HG02571 (cell line): ENCODE data around the gene MTHFR.
A peak's percentile ranks its signal among the peaks of the same experiment; 100 is the strongest.

Experiments
- ATAC-seq: cut with Tn5 transposase; IDR thresholded peaks from one replicate; pipeline ENCODE4 v1.9.1; 2021; ENCODE audit warnings: mild to moderate bottlenecking, moderate library complexity; ENCODE audit not compliant: unreplicated experiment

MTHFR gene

GRCh38 chr1:11736746-11737639 is 68.8 kb downstream of the MTHFR start:
- ATAC-seq = no peak

DNA sequence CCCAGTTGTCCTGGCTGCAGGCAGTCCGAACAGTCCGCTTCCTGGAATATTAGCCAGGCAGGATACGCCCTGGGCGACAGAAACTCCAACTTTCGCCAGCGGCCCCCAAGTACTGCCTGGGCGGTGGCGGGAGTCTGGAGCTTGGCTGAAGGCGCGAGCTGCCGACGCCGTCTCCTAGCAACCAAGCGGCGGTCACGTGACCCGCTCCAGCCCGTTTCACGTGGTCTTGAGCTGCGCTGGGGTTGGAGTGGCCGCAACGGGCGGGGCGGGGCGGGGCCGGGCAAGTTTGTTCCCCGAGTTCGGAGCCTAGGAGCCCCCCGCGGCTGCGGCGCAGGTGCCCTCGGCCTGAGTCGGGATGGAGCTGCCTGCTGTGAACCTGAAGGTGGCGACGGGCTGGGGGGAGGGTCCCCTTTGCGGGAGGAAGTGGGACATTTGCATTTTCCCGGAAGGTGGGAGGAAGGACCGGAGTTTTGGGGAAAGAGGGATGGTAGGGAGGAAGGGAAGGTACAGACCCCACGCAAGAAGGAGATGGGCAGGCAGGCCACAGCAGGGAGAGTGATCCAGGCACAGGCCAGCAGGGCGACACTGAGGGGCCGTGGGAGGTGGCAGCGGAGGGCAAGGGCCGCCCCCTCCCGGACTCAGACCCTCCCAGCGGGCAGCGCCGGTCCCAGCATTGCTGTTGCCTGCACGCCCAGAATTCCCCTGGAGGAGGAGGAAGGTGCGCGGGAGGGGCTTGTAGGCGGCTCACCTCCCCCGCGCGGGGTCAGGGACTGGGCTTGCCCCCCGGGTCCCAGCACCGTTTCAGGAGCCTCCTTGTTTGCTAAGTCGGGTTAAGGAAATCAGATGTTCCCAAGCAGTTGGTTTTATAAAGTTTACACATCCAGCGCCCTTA is 69.7 kb downstream of the MTHFR start, which contains the start of gene AGTRAP:
Gene AGTRAP, plus strand, starts transcription at position 283 of the 892 bp plus-strand sequence. Its CDS starts 73 bp downstream, at position 356.
- peak; percentile 58 for ATAC-seq
